Stimulated activated CD8-positive, alpha-beta memory T cell treated with anti-CD3 and anti-CD28 coated beads, Interleukin-2, amount 100 ng/mL, for 48 hours (primary cell): ENCODE data around the gene CHST7.

Experiments used
- DNase-seq, 2 donors: peaks; one replicate each; pipeline ENCODE4 v3.0.0-alpha.2; 2020; ENCODE audit warnings: low read depth in 2 of 2

CHST7 gene

GRCh38 chrX:46647251-46647650 lies 73.7 kb downstream of the CHST7 start:
- no peak for DNase-seq
